Measurements from ENCODE around the gene GUCY1B1.
"Not testable (repeated sequence)": the region's sequence is repeated elsewhere in the genome, so short reads cannot be mapped to it uniquely, and the experiment has no call there.

Gene GUCY1B1

DNA sequence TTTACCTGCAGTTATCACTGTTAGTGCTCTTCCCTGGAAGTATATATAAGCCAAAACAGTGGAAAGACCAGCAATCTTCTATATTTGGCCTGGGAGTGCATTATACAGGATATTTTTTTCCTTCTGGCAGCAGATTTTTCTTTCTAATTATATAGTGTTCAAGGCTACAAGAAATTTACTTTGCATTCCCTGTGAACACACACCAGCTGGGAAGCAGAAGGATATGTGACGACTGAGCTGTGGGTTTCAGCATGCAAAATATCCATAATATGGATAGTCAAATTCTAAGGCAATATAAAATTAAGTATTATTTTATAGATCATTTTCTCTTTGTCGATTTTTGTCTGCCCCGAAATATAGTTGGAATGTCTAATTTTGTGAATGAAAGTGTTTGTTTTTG lies 31.2 kb downstream of the GUCY1B1 start:
- no peak for ATAC-seq (ENCODE audit: insufficient read depth, low read depth)
- TF ChIP-seq EZH2 (IDR thresholded peaks at IDR 0.05; ENCODE audit: borderline replicate concordance, low read depth, low read length, severe bottlenecking), result no peak
- TF ChIP-seq, protein P1, sequence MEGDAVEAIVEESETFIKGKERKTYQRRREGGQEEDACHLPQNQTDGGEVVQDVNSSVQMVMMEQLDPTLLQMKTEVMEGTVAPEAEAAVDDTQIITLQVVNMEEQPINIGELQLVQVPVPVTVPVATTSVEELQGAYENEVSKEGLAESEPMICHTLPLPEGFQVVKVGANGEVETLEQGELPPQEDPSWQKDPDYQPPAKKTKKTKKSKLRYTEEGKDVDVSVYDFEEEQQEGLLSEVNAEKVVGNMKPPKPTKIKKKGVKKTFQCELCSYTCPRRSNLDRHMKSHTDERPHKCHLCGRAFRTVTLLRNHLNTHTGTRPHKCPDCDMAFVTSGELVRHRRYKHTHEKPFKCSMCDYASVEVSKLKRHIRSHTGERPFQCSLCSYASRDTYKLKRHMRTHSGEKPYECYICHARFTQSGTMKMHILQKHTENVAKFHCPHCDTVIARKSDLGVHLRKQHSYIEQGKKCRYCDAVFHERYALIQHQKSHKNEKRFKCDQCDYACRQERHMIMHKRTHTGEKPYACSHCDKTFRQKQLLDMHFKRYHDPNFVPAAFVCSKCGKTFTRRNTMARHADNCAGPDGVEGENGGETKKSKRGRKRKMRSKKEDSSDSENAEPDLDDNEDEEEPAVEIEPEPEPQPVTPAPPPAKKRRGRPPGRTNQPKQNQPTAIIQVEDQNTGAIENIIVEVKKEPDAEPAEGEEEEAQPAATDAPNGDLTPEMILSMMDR (IDR thresholded peaks at IDR 0.05; ENCODE audit: borderline replicate concordance, extremely low read depth, low read length, poor library complexity, severe bottlenecking), result no peak
- no peaks in the 10 kb centered on the region for H3K79me2 ChIP-seq (ENCODE audit: insufficient read depth, low read length)
- no peaks in the 10 kb centered on the region for H4K20me1 ChIP-seq (ENCODE audit: insufficient read depth, low read length)
- H3K4me3 ChIP-seq (ENCODE audit: low read depth in 1 of 2, low read length in 2 of 2), result no peak overlapping the region
- H3K36me3 ChIP-seq (ENCODE audit: insufficient read depth, low read length), result peaks cover 36% of the 10 kb centered on the region
- H3K4me1 ChIP-seq (ENCODE audit: insufficient read depth, low read length), result no peaks in the 10 kb centered on the region
- H3K9me3 ChIP-seq (ENCODE audit: insufficient read depth, low read length, severe bottlenecking), result no peaks in the 10 kb centered on the region
- H2AFZ ChIP-seq (ENCODE audit: low read depth, low read length), result no peak overlapping the region
- no peak overlapping the region for H3K9ac ChIP-seq (ENCODE audit: low read depth, low read length)
- H3K27ac ChIP-seq (ENCODE audit: low read length), result no peak overlapping the region
- no peak for DNase-seq
- H3K27me3 ChIP-seq (ENCODE audit: insufficient read depth, low read length, poor library complexity), result no peaks in the 10 kb centered on the region
- H3K4me2 ChIP-seq (ENCODE audit: insufficient read depth, low read length), result no peak overlapping the region

DNA sequence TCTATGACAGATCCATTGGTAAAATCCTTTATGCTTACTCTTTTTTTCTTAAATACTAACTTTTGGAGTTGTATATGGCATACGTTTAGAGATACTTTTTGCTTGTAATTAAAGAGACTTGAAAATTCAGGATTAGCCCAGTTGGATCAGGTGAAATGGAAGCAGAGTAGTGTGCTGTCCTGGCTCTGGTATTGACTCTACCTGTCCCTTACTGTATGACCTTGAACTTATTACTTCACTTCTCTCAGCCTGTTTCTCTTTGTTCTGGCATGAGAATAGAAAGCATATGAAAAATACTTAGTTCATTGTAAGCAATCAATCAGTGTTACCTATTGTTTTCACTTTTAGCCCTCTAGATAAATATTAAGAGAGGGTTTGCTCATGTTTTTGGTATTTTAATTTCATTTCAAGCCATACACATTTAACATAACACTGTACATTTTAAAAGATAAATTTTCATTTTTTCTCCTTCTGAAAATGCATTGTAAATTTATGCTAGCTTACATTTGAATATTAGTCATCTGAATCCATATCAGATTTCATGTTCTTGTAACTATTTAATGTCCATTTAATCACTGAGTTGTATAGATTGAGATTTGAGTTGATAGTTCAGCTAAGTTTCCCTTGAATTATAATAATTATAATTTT lies 35.9 kb downstream of the GUCY1B1 start:
- Histone ChIP-seq H3K79me2 (ENCODE audit: insufficient read depth, low read length) (no peaks in the 10 kb centered on the region), H3K4me2 (ENCODE audit: insufficient read depth, low read length) (no peak overlapping the region), H2AFZ (ENCODE audit: low read depth, low read length) (no peak overlapping the region), H3K27me3 (ENCODE audit: insufficient read depth, low read length, poor library complexity) (no peaks in the 10 kb centered on the region), H3K27ac (ENCODE audit: low read length) (no peak overlapping the region), H3K4me1 (ENCODE audit: insufficient read depth, low read length) (no peaks in the 10 kb centered on the region), H4K20me1 (ENCODE audit: insufficient read depth, low read length) (no peaks in the 10 kb centered on the region), H3K36me3 (ENCODE audit: insufficient read depth, low read length) (peaks cover 59% of the 10 kb centered on the region), H3K4me3 (ENCODE audit: low read depth in 1 of 2, low read length in 2 of 2) (no peak overlapping the region), H3K9ac (ENCODE audit: low read depth, low read length) (no peak overlapping the region), H3K9me3 (ENCODE audit: insufficient read depth, low read length, severe bottlenecking) (no peaks in the 10 kb centered on the region)
- DNase-seq, result no peak
- no peak for ATAC-seq (ENCODE audit: insufficient read depth, low read depth)
- TF ChIP-seq, protein P1 (IDR thresholded peaks at IDR 0.05; ENCODE audit: borderline replicate concordance, extremely low read depth, low read length, poor library complexity, severe bottlenecking), result no peak
- no peak for TF ChIP-seq EZH2 (IDR thresholded peaks at IDR 0.05; ENCODE audit: borderline replicate concordance, low read depth, low read length, severe bottlenecking)

DNA sequence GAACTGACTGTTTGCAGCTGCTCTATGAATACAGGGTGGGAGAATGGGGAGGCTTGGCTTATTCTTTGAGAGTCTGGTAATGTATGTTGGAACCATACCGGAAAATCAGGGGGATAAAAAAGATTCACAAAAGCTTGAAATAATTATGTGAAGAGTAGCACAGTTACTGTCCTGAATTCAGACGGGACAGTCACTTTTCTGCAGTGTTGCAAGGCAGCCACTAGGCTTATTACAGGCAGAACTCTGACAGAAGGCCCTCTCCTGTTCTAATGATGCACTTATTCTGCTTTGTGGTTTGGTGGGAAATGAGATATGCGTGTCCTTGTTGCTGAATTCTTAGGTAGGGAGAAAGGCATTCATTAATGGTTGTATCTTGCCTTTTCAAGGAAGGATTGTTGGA lies 37.2 kb downstream of the GUCY1B1 start:
- Histone ChIP-seq H3K27me3 (ENCODE audit: insufficient read depth, low read length, poor library complexity) (no peaks in the 10 kb centered on the region), H3K4me3 (ENCODE audit: low read depth in 1 of 2, low read length in 2 of 2) (no peak overlapping the region), H3K4me1 (ENCODE audit: insufficient read depth, low read length) (no peaks in the 10 kb centered on the region), H3K36me3 (ENCODE audit: insufficient read depth, low read length) (peaks cover 56% of the 10 kb centered on the region; the same call in 1 of the 2 replicates), H2AFZ (ENCODE audit: low read depth, low read length) (no peak overlapping the region), H3K4me2 (ENCODE audit: insufficient read depth, low read length) (no peak overlapping the region), H3K9me3 (ENCODE audit: insufficient read depth, low read length, severe bottlenecking) (no peaks in the 10 kb centered on the region), H3K79me2 (ENCODE audit: insufficient read depth, low read length) (no peaks in the 10 kb centered on the region), H4K20me1 (ENCODE audit: insufficient read depth, low read length) (no peaks in the 10 kb centered on the region), H3K27ac (ENCODE audit: low read length) (no peak overlapping the region), H3K9ac (ENCODE audit: low read depth, low read length) (no peak overlapping the region)
- ATAC-seq (ENCODE audit: insufficient read depth, low read depth), result peak; percentile 82
- no peak for TF ChIP-seq EZH2 (IDR thresholded peaks at IDR 0.05; ENCODE audit: borderline replicate concordance, low read depth, low read length, severe bottlenecking)
- TF ChIP-seq, protein P1 (IDR thresholded peaks at IDR 0.05; ENCODE audit: borderline replicate concordance, extremely low read depth, low read length, poor library complexity, severe bottlenecking), result peak; percentile 47
- DNase-seq, result no peak

DNA sequence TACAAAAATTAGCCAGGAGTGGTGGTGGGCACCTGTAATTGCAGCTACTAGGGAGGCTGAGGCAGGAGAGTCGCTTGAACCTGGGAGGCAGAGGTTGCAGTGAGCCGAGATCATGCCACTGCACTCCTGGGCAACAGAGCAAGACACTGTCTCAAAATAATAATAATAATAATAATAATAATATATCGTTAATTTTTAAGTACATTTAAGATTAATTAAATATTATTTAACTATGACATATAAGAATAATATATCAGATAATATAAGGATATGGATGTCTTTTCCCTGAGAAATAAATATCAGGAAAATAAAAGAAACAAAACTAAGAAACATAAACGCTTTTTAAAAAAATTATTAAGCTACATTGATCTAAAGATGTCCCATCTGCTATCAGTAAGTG lies 38.8 kb downstream of the GUCY1B1 start:
- not testable (repeated sequence) for H3K4me3 ChIP-seq (ENCODE audit: low read depth in 1 of 2, low read length in 2 of 2); H3K4me2 ChIP-seq (ENCODE audit: insufficient read depth, low read length); H3K9ac ChIP-seq (ENCODE audit: low read depth, low read length); H3K4me1 ChIP-seq (ENCODE audit: insufficient read depth, low read length); H3K9me3 ChIP-seq (ENCODE audit: insufficient read depth, low read length, severe bottlenecking); H3K27ac ChIP-seq (ENCODE audit: low read length); H4K20me1 ChIP-seq (ENCODE audit: insufficient read depth, low read length); H3K79me2 ChIP-seq (ENCODE audit: insufficient read depth, low read length); H3K27me3 ChIP-seq (ENCODE audit: insufficient read depth, low read length, poor library complexity); H2AFZ ChIP-seq (ENCODE audit: low read depth, low read length); DNase-seq; ATAC-seq (ENCODE audit: insufficient read depth, low read depth)
- H3K36me3 ChIP-seq (ENCODE audit: insufficient read depth, low read length), result peaks cover 65% of the 10 kb centered on the region
